Smooth muscle cell (in vitro differentiated cells): ENCODE data around the gene PTPRN2. TPM values are rescaled to one million over a fixed set of nuclear protein-coding genes. Genes with fewer than 3 reads are reported as not detected.

ENCODE experiments used
- DNase-seq: peaks from one replicate; lab custom pipeline; 2025; ENCODE audit not compliant: unreplicated experiment; lab: John Stamatoyannopoulos, UW
- H2AFZ ChIP-seq: fragments of 200-600 bp; sonication (generic); 2 replicates; pipeline ENCODE4 v1.6.0; 2016; ENCODE audit warnings: antibody characterized with exemption, low read depth, mild to moderate bottlenecking
- H3F3A ChIP-seq: fragments of 200-600 bp; sonication (generic); 2 replicates; pipeline ENCODE4 v1.6.0; 2017; ENCODE audit warnings: antibody characterized with exemption, low read depth
- H3K27ac ChIP-seq: fragments of 200-600 bp; sonication (generic); 2 replicates; pipeline ENCODE4 v1.5.1; 2016; ENCODE audit warnings: low read depth, mild to moderate bottlenecking
- H3K27me3 ChIP-seq: fragments of 200-600 bp; sonication (generic); 2 replicates; pipeline ENCODE4 v1.6.1; 2016; ENCODE audit warnings: low read depth, mild to moderate bottlenecking
- H3K36me3 ChIP-seq: fragments of 200-600 bp; sonication (generic); 2 replicates; pipeline ENCODE4 v1.5.1; 2016; ENCODE audit warnings: low read depth
- H3K4me1 ChIP-seq: fragments of 200-600 bp; sonication (generic); 2 replicates; pipeline ENCODE4 v1.5.1; 2016; ENCODE audit warnings: low read depth
- H3K4me2 ChIP-seq: fragments of 200-600 bp; sonication (generic); 2 replicates; pipeline ENCODE4 v1.6.0; 2016; ENCODE audit warnings: mild to moderate bottlenecking
- H3K4me3 ChIP-seq: fragments of 200-600 bp; sonication (generic); 2 replicates; pipeline ENCODE4 v1.5.1; 2016; ENCODE audit warnings: mild to moderate bottlenecking
- H3K79me2 ChIP-seq: fragments of 200-600 bp; sonication (generic); 2 replicates; pipeline ENCODE4 v1.6.0; 2016; ENCODE audit warnings: low read depth, mild to moderate bottlenecking
- H3K9ac ChIP-seq: fragments of 200-600 bp; sonication (generic); 2 replicates; pipeline ENCODE4 v1.6.0; 2016; ENCODE audit warnings: low read depth
- H3K9me3 ChIP-seq: fragments of 200-600 bp; sonication (generic); replicated peaks from 2 replicates; pipeline ENCODE4 v1.5.1; 2016; ENCODE audit warnings: low read depth
- H4K20me1 ChIP-seq: fragments of 200-600 bp; sonication (generic); 2 replicates; pipeline ENCODE4 v1.6.0; 2016; ENCODE audit warnings: low read depth
- CTCF ChIP-seq: fragments of 200-600 bp; sonication (generic); IDR thresholded peaks from 2 replicates; pipeline ENCODE4 v1.5.1; 2017; ENCODE audit warnings: borderline replicate concordance, mild to moderate bottlenecking, antibody characterized with exemption; ENCODE audit not compliant: insufficient read depth, poor library complexity, severe bottlenecking
- WGBS: methylation state at CpG from one replicate; pipeline ENCODE4 v1.1.7; 2016; ENCODE audit warnings: low lambda C conversion rate; 5-methylcytosine and 5-hydroxymethylcytosine counted together
- polyA plus RNA-seq: library from polyadenylated mRNA; unstranded; fragments of >200 nt; fragmentation: Nextera tagmentation; extraction: Ambion mirVana; gene quantifications from 2 replicates; pipeline ENCODE4 v1.2.1, GENCODE V29; 2016
- total RNA-seq: library from RNA; depleted of rRNA; stranded (reverse); fragments of >200 nt; gene quantifications from 2 replicates; pipeline ENCODE4 v1.2.3, GENCODE V29; 2014

The PTPRN2 gene
- total and polyA plus RNA-seq, 2 experiments from 2014 or later = 0.09 to 0.87 TPM

- no peaks in the 10 kb centered on the region for H3K9me3 ChIP-seq
- H4K20me1 ChIP-seq = no peaks in the 10 kb centered on the region
- 91% methylated on average over 33 of the region's 33 CpGs for WGBS
Measured at GRCh38 chr7:158257516-158258410, 329.9 kb downstream of the PTPRN2 start.

GRCh38 chr7:158257001-158257400 lies 330.6 kb downstream of the PTPRN2 start:
- Histone ChIP-seq H3K4me1 (no peaks in the 10 kb centered on the region), H3K27me3 (no peaks in the 10 kb centered on the region), H3K4me2 (no peak overlapping the region), H3K9me3 (no peaks in the 10 kb centered on the region), H4K20me1 (no peaks in the 10 kb centered on the region), H3F3A (no peaks in the 10 kb centered on the region), H2AFZ (no peak overlapping the region), H3K4me3 (no peak overlapping the region), H3K27ac (no peak overlapping the region), H3K9ac (no peak overlapping the region), H3K79me2 (no peaks in the 10 kb centered on the region), H3K36me3 (no peaks in the 10 kb centered on the region)
- WGBS = 95% methylated on average over 12 of the region's 12 CpGs
- TF ChIP-seq CTCF = no peak
- DNase-seq = no peak

More at GRCh38 chr7:158257516-158258410, 329.9 kb downstream of the PTPRN2 start:
- Histone ChIP-seq H3F3A (no peaks in the 10 kb centered on the region), H3K36me3 (no peaks in the 10 kb centered on the region), H3K4me1 (no peaks in the 10 kb centered on the region), H3K79me2 (no peaks in the 10 kb centered on the region), H3K27ac (no peak overlapping the region), H2AFZ (no peak overlapping the region), H3K9ac (no peak overlapping the region), H3K27me3 (no peaks in the 10 kb centered on the region), H3K4me2 (no peak overlapping the region), H3K4me3 (no peak overlapping the region)
- no peak for TF ChIP-seq CTCF
- DNase-seq = no peak

- no peak for DNase-seq
- no peaks in the 10 kb centered on the region for H3K79me2 ChIP-seq
- H2AFZ ChIP-seq = no peak overlapping the region
- no peak for TF ChIP-seq CTCF
- H3K4me1 ChIP-seq = no peaks in the 10 kb centered on the region
- no peaks in the 10 kb centered on the region for H4K20me1 ChIP-seq
- no peak overlapping the region for H3K9ac ChIP-seq
- no peak overlapping the region for H3K4me3 ChIP-seq
- H3K36me3 ChIP-seq = no peaks in the 10 kb centered on the region
- 80% methylated on average over 19 of the region's 19 CpGs for WGBS
- H3F3A ChIP-seq = no peaks in the 10 kb centered on the region
- no peaks in the 10 kb centered on the region for H3K27me3 ChIP-seq
- H3K9me3 ChIP-seq = no peaks in the 10 kb centered on the region
- no peak overlapping the region for H3K27ac ChIP-seq
- H3K4me2 ChIP-seq = no peak overlapping the region
Measured at GRCh38 chr7:158256091-158256816, 331.4 kb downstream of the PTPRN2 start.
